Stomach smooth muscle (tissue), 2 donors: ENCODE measurements around the gene TMEM130.
A peak's percentile ranks its signal among the peaks of the same experiment; 100 is the strongest.

Source experiments
- H3K27ac ChIP-seq: one replicate; pipeline ENCODE4 v1.7.0; 2013; ENCODE audit warnings: mild to moderate bottlenecking, low read length, inconsistent platforms
- H3K27me3 ChIP-seq, 2 donors: one replicate each; pipeline ENCODE4 v1.7.0; 2013; ENCODE audit warnings: low read length in 2 of 2; ENCODE audit not compliant: insufficient read depth in 2 of 2, control insufficient read depth in 1 of 2
- H3K36me3 ChIP-seq, 2 donors: one replicate each; pipeline ENCODE4 v1.7.0; 2013; ENCODE audit warnings: low read length in 2 of 2; ENCODE audit not compliant: control insufficient read depth in 2 of 2, insufficient read depth in 2 of 2
- H3K4me1 ChIP-seq: one replicate; pipeline ENCODE4 v1.7.0; 2013; ENCODE audit warnings: low read length; ENCODE audit not compliant: control insufficient read depth, insufficient read depth
- H3K4me3 ChIP-seq, 2 donors: one replicate each; pipeline ENCODE4 v1.7.0; 2013; ENCODE audit warnings: low read length in 2 of 2
- H3K9ac ChIP-seq, 2 donors: one replicate each; pipeline ENCODE4 v1.7.0; 2013; ENCODE audit warnings: low read length in 2 of 2, mild to moderate bottlenecking in 1 of 2
- H3K9me3 ChIP-seq, 2 donors: one replicate each; pipeline ENCODE4 v1.7.0; 2013; ENCODE audit warnings: low read length in 2 of 2; ENCODE audit not compliant: control insufficient read depth in 2 of 2
- donor health status: healthy.
- donor health status: Pancreatic carcinoma.

Gene TMEM130

GRCh38 chr7:98900815-98901214, 31.0 kb upstream of the TMEM130 start:
- Histone ChIP-seq H3K9ac (no peak overlapping the region), H3K36me3 (peaks cover 60 to 70% of the 10 kb centered on the region in 2 donors), H3K4me3 (no peak overlapping the region)

GRCh38 chr7:98899816-98900215, 30.0 kb upstream of the TMEM130 start:
- Histone ChIP-seq H3K9me3 (no peaks in the 10 kb centered on the region), H3K27me3 (no peaks in the 10 kb centered on the region), H3K4me1 (no peaks in the 10 kb centered on the region), H3K36me3 (peaks cover 51 to 65% of the 10 kb centered on the region in 2 donors), H3K27ac (no peak overlapping the region), H3K4me3 (no peak overlapping the region), H3K9ac (no peak overlapping the region)

More at GRCh38 chr7:98900815-98901214, 31.0 kb upstream of the TMEM130 start:
- Histone ChIP-seq H3K9me3 (no peaks in the 10 kb centered on the region), H3K27me3 (no peaks in the 10 kb centered on the region), H3K27ac (no peak overlapping the region), H3K4me1 (no peaks in the 10 kb centered on the region)

DNA sequence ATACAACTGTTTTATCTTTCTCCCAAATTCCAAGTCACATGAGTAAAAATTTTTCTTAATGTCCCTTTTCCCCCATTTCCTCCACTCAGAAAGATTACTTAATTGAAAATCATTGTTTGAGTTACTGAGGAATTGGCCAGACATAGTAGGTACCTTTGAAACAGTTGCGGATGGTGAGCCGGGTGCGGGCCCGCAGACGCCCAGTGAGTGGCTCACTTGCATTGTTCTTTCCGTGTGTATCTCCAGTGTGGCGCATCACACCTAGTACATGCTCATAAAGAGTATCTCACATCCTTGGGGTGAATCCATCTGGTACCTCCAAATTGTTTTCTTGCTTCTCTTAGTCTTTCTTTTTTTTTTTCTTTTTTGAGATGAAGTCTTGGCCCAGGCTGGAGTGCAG, 22.8 kb upstream of the TMEM130 start:
- no peak overlapping the region for H3K4me3 ChIP-seq
- no peak overlapping the region for H3K9ac ChIP-seq
- H3K27me3 ChIP-seq: no peaks in the 10 kb centered on the region
- H3K36me3 ChIP-seq: peaks cover 26 to 33% of the 10 kb centered on the region in 2 donors
- no peak overlapping the region for H3K27ac ChIP-seq
- no peaks in the 10 kb centered on the region for H3K9me3 ChIP-seq
- no peaks in the 10 kb centered on the region for H3K4me1 ChIP-seq

GRCh38 chr7:98887038-98887437, 17.2 kb upstream of the TMEM130 start:
- no peaks in the 10 kb centered on the region for H3K9me3 ChIP-seq
- H3K9ac ChIP-seq: no peak overlapping the region
- no peak overlapping the region for H3K4me3 ChIP-seq
- H3K4me1 ChIP-seq: no peaks in the 10 kb centered on the region
- H3K27me3 ChIP-seq: no peaks in the 10 kb centered on the region
- peaks cover 23 to 25% of the 10 kb centered on the region in 2 donors for H3K36me3 ChIP-seq
- no peak overlapping the region for H3K27ac ChIP-seq

DNA sequence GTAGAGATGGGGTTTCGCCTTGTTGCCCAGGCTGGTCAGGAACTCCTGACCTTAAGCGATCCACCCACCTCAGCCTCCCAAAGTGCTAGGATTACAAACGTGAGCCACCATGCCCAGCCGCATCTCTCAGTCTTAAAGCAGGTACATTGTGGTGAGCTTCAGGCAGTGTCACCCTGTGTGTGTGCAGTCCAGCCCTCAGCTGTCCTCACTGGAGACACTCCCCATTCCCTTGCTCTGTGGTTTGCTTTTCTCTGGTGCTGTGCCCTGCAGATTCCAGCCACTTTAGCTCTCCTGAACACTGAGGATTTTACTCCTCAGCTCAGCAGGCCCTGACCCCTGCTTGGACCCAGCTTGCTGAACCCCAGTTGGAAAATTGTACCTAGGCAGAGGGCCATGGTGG, 14.6 kb upstream of the TMEM130 start:
- Histone ChIP-seq H3K27ac (no peak overlapping the region), H3K27me3 (no peaks in the 10 kb centered on the region), H3K4me1 (peaks cover 8% of the 10 kb centered on the region), H3K36me3 (peaks cover 16% of the 10 kb centered on the region in 2 donors), H3K4me3 (no peak overlapping the region), H3K9me3 (no peaks in the 10 kb centered on the region), H3K9ac (no peak overlapping the region)

DNA sequence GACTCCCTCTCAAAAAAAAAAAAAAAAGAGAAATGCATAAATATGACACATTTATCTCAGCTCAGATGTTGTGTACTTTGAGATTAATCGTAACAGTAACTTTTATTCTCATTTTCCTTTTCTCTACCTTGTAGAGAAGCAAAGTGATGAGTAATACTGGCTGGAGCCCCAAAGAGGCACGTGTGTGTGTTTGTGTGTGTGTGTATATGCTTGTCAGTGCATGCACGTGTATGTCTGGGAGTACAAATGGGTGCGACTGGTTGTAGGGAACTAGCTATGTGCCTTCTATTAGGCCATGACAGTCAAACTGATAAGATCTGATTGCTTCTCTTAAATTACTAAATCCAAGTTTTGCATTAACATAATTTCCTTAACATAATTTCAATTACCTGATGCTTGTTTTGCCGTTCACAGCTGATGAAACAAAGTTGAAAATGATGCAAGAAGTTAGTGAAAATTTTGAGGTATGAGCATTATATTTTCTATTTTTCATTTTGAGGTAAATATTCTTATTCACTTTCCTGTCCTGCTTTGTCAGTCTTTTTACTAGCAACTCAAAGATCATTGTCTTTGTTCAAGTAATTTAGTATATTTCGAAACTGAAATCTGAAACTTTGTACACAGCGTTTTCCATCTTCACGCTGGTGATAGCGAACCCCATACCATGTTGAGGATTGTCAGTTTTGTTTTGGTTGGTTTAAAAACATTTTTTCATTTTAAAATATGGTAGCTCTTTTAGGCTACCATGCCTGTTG, 11.9 kb upstream of the TMEM130 start:
- H3K4me3 ChIP-seq: no peak overlapping the region
- no peaks in the 10 kb centered on the region for H3K9me3 ChIP-seq
- no peak overlapping the region for H3K27ac ChIP-seq
- peaks cover 15% of the 10 kb centered on the region for H3K4me1 ChIP-seq
- H3K27me3 ChIP-seq: no peaks in the 10 kb centered on the region
- H3K9ac ChIP-seq: no peak overlapping the region
- H3K36me3 ChIP-seq: peaks cover 11 to 12% of the 10 kb centered on the region in 2 donors

DNA sequence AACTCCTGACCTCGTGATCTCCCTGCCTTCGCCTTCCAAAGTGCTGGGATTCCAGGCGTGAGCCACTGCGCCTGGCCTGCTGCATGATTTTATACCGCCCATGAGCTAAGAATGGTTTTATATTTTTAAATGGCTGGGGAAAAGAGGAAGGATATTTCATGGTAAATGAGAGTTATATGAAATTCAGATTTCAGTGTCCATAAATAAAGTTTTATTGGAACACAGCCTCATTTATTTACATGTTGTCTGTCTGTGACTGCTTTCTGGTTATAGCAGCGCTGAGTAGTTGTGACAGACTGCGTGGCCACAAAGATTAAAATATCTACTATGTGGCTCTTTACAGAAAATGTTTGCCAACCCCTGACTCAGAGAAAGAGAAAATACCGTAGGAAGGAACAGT, 10.7 kb upstream of the TMEM130 start:
- Histone ChIP-seq H3K9me3 (no peaks in the 10 kb centered on the region), H3K27me3 (no peaks in the 10 kb centered on the region), H3K4me3 (no peak overlapping the region), H3K9ac (no peak overlapping the region), H3K36me3 (peaks cover 11 to 12% of the 10 kb centered on the region in 2 donors), H3K4me1 (peaks cover 15% of the 10 kb centered on the region), H3K27ac (no peak overlapping the region)

GRCh38 chr7:98879979-98880315, 10.1 kb upstream of the TMEM130 start:
- peak overlapping the region; percentile 98 for H3K9ac ChIP-seq
- H3K36me3 ChIP-seq: peaks cover 11 to 12% of the 10 kb centered on the region in 2 donors
- H3K27me3 ChIP-seq: no peaks in the 10 kb centered on the region
- peak overlapping the region in 1 of 2 donors; percentile 94 for H3K4me3 ChIP-seq
- no peaks in the 10 kb centered on the region for H3K9me3 ChIP-seq
- H3K4me1 ChIP-seq: peaks cover 15% of the 10 kb centered on the region
- H3K27ac ChIP-seq: no peak overlapping the region

DNA sequence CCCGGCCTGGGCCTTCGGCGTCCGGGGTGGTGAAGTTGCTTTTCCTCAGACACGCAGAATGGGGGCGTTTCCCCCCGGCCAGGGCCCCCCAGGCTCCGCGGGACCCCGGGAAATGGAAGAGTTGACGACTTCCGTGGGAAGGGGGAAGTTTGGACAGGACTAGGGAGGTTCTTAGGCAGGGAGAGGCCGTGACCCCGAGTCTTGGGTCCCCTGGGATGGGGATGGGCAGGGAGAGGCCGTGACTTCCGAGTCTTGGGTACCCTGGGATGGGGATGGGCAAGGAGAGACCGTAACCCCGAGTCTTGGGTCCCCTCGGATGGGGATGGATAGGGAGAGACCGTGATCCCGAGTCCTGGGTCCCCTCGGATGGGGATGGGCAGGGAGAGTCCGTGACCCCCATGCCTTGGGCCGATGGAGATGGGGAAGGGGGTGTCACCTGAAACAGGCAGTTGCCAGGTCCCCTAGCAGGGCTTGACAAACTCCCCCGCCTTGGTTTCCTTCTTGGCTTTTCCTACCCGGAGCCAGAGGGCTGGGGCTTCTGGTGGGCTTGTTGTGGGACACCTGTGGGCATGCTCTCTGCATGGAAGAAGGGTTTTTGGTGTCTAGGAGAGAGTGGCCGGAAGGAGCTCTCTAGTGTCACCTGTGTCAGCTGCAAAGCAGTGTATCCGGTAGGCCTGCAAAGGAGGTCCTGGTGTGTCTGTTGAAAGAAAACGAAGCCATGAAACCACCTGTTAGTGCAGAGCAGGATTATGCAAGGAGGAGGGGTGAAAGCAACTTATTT, 9.6 kb upstream of the TMEM130 start:
- H3K27ac ChIP-seq: peak overlapping the region; percentile 73
- H3K4me1 ChIP-seq: peaks cover 15% of the 10 kb centered on the region
- peak overlapping the region; percentile 98 for H3K9ac ChIP-seq
- H3K4me3 ChIP-seq: peak overlapping the region; percentile 92 to 94
- H3K9me3 ChIP-seq: no peaks in the 10 kb centered on the region
- H3K27me3 ChIP-seq: no peaks in the 10 kb centered on the region
- H3K36me3 ChIP-seq: peaks cover 9 to 11% of the 10 kb centered on the region in 2 donors

- Histone ChIP-seq H3K4me1 (peaks cover 15% of the 10 kb centered on the region), H3K9ac (peak within 1 kb of the TSS; percentile 98), H3K27ac (peak within 1 kb of the TSS; percentile 73), H3K4me3 (peak within 1 kb of the TSS; percentile 92 to 94), H3K9me3 (no peaks in the 10 kb centered on the region), H3K27me3 (no peaks in the 10 kb centered on the region), H3K36me3 (peaks cover 4 to 5% of the 10 kb centered on the region in 2 donors)
Observed at GRCh38 chr7:98878365-98879197, 8.8 kb upstream of the TMEM130 start, which contains the start of gene TRRAP. TRRAP (plus strand) TSS chr7:98878532; CDS start chr7:98881151, 2,619 bp downstream.
